Activated naive CD4-positive, alpha-beta T cell treated with anti-CD3 and anti-CD28 coated beads, Interleukin-2, amount 50 U/mL, for 72 hours (primary cell): Measurements from ENCODE around the gene OXCT2. TPM values are rescaled to one million over a fixed set of nuclear protein-coding genes. Genes with fewer than 3 reads are reported as not detected.
"Not testable (repeated sequence)": the region's sequence is repeated elsewhere in the genome, so short reads cannot be mapped to it uniquely, and the experiment has no call there.

Experiments
- ATAC-seq, 2 donors: fragments of 150-1000 bp; cut with Tn5 transposase; 2 replicates each; pipeline ENCODE4 v1.10.0; 2021; ENCODE audit warnings: mild to moderate bottlenecking in 2 of 2, moderate library complexity in 2 of 2
- DNase-seq, 2 donors: peaks; one replicate each; pipeline ENCODE4 v3.0.0; 2021 to 2022; ENCODE audit warnings: low spot score in 2 of 2
- H3K27ac Mint-ChIP-seq, 2 donors: one replicate each; pipeline ENCODE4 v1.8.0; 2022; ENCODE audit warnings: mild to moderate bottlenecking in 2 of 2, mixed read lengths in 2 of 2
- H3K36me3 Mint-ChIP-seq, 2 donors: one replicate each; pipeline ENCODE4 v1.8.0; 2022; ENCODE audit warnings: mixed read lengths in 2 of 2
- H3K9me3 Mint-ChIP-seq, 2 donors: one replicate each; pipeline ENCODE4 v1.8.0; 2022; ENCODE audit warnings: mixed read lengths in 2 of 2
- total RNA-seq, 2 donors: library from RNA; stranded (reverse); gene quantifications; one replicate each; pipeline ENCODE4 v1.2.3, GENCODE V29; 2022

OXCT2 gene
- total RNA-seq, 2 donors from 2014 or later: 1.2 to 2.9 TPM

GRCh38 chr1:39775676-39776399 is 4.7 kb upstream of the OXCT2 start:
- not testable (repeated sequence) for DNase-seq, ATAC-seq, H3K9me3 Mint-ChIP-seq, H3K27ac Mint-ChIP-seq, H3K36me3 Mint-ChIP-seq

DNA sequence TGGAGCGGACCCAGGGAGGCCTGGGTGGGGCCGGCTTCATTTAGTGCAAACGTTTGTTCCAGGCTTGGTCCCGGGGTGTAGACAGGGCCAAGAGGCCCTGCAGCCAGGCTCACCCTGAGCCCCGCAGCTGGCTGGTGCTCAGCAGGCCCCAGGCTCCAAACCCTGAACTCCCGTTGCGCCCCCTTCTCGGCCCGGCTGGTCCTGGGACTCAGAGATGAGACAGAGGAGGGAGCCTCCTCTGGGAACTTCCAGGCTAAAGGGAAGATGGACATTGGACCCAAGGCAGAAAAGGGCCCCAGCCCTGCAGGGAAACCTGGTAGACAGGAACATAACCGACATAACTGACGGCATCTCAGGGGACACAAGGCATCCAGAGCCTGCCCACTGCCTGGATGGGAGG is 4.0 kb upstream of the OXCT2 start:
- not testable (repeated sequence) for DNase-seq, H3K9me3 Mint-ChIP-seq, H3K36me3 Mint-ChIP-seq, ATAC-seq, H3K27ac Mint-ChIP-seq

DNA sequence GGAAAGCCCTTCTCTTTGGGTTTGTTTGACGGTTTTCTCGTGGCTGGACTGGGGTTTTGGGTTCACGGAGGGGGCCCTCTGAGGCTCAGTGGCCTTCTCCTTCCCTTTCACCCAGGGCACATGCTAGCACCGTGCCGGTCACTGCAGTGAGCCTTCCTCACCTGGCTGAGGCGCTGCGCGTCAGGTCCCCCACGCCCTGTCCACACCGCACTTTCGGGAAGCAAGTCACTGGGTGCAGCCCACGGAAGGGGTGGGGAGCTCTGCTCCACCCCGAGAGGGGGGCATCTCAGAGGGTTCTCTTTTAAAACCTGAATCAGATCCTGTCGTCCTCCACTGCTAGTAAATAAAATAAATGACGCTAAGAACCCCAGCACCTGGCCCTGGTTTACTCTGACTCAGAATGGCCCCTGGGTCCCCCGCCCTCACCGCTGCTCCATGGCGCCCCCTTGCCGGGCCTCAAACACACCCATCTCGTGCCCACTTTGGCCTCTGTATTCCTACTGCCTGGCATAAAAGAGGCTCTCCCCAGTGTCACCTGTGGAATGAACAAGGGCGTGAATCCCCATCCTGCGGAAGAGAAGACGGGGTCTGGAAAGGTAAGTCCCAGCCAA is 2.3 kb upstream of the OXCT2 start:
- DNase-seq, H3K27ac Mint-ChIP-seq, H3K9me3 Mint-ChIP-seq, H3K36me3 Mint-ChIP-seq: not testable (repeated sequence)
- ATAC-seq: peak in 1 of 2 donors; percentile 53

DNA sequence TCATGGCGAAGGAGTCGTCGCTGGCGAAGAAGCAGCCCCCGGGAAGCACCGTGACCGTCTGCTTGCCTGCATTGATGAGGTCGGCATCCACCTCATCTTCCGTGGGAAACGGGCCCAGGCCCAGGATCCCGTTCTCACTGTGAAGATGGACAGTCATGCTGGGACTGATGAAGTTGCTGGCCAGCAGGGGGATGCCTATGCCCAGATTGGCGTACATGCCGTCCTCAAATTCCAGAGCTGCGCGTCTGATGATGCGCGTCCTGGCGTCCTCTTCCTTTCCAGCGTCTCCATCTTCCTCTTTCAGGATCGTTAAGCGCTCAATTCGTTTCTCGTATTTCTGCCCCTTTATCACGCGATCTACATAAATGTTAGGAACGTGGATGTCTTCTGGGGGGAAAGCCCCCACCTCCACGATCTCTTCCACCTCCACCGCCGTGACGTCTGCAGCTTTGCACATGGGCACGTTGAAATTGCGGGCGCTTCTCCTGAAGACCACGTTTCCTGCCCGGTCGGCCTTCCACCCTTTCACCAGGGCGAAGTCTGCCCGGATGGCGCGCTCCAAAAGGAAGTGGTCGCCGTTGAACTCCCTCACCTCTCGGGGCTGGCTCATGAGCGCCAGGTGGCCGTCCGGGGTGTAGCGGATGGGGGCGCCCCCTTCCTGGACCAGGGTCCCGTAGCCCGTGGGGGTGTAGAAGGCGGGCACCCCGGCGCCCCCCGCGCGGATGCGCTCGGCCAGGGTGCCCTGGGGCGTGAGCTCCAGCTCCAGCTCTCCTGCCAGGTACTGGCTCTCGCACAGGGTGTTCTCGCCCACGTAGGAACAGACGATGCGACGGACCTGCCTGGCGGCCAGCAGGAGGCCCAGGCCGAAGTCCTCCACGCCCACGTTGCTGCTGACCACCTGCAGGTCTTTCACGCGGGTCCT is 787 bp downstream of the OXCT2 start:
- H3K36me3 Mint-ChIP-seq, H3K27ac Mint-ChIP-seq, DNase-seq, H3K9me3 Mint-ChIP-seq: not testable (repeated sequence)
- ATAC-seq: peak; percentile 33 to 74

- ATAC-seq: not testable (repeated sequence)
These were observed 1.6 kb downstream of the OXCT2 start for GRCh38 chr1:39769502-39769901.

GRCh38 chr1:39766466-39766865 is 4.7 kb downstream of the OXCT2 start:
- H3K36me3 Mint-ChIP-seq, H3K27ac Mint-ChIP-seq, DNase-seq, H3K9me3 Mint-ChIP-seq, ATAC-seq: not testable (repeated sequence)

More at GRCh38 chr1:39769502-39769901, 1.6 kb downstream of the OXCT2 start:
- not testable (repeated sequence) for H3K9me3 Mint-ChIP-seq, H3K36me3 Mint-ChIP-seq, DNase-seq, H3K27ac Mint-ChIP-seq

DNA sequence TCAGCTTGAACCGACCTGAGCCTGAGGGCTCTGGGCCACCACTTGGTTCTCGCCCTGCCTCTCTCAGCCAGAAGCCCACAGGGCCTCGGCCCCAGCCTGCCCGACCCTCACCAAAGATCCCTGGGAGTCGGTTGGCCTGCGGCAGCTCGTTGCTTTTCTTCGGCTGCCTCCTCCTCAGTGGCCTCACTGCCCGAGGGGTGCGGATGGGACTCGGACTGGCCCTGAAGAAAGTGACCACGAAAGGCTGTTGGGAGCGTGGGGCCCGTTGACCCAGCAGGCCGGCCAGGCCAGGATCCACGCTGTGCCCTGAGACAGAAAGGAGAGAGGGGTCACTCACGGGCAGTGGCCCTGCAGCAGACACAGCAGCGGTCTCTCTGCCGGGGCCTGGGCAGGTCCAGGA is 6.6 kb downstream of the OXCT2 start:
- DNase-seq: not testable (repeated sequence)

GRCh38 chr1:39763619-39764374 is 7.4 kb downstream of the OXCT2 start:
- not testable (repeated sequence) for ATAC-seq, DNase-seq, H3K36me3 Mint-ChIP-seq, H3K9me3 Mint-ChIP-seq, H3K27ac Mint-ChIP-seq

More for the DNA sequence above, 6.6 kb downstream of the OXCT2 start:
- peak in 1 of 2 donors; percentile 11 for ATAC-seq
- H3K27ac Mint-ChIP-seq, H3K9me3 Mint-ChIP-seq, H3K36me3 Mint-ChIP-seq: not testable (repeated sequence)

DNA sequence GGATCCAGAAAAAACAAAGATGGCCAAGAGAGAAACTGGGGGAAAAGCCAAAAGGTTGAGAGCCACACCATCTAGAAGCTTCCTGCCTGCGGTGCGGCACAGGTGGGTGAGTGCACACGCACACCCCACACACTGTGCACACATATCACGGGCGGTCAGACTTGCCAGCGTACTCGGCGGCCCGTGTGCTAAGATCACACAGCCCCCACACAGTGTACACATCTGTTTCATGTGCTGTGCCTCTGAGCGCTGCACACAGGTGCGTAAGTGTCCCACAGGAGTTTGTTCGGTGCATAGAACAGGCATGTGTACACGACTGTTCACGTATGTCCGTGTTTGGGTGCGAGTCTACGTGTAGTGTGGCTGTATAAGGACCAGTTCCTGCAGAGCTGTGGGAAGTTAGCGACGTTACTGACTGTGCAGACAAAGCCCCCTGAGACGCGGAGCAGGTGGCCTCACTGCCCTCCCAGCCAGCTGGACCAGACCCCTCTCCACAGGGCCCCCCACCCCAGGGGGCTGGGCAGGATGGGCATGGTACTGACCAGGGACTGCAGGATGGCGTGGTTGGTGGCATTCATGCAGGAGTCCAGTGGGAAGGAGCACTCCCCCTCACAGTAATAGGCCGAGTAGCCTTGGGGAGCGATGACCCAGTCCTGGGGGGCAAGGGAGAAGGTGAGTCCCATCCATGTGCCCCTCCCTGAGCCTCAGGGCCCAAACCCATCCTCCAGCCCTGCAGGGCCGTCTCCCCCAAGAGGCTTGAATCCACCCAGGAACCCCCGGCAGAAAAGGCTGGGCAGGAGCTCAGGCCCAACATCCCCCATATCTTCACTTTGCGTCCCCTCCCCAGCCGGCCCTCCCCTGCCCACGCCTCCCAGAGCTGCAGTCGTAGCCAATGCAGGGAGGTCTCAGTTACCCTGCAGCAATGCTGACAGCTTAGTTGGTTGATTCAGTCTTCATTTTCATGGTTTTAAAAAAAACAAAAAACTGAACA is 8.3 kb downstream of the OXCT2 start:
- no peak for ATAC-seq
- H3K36me3 Mint-ChIP-seq: peaks cover 0 to 8% of the 10 kb centered on the region in 2 donors

DNA sequence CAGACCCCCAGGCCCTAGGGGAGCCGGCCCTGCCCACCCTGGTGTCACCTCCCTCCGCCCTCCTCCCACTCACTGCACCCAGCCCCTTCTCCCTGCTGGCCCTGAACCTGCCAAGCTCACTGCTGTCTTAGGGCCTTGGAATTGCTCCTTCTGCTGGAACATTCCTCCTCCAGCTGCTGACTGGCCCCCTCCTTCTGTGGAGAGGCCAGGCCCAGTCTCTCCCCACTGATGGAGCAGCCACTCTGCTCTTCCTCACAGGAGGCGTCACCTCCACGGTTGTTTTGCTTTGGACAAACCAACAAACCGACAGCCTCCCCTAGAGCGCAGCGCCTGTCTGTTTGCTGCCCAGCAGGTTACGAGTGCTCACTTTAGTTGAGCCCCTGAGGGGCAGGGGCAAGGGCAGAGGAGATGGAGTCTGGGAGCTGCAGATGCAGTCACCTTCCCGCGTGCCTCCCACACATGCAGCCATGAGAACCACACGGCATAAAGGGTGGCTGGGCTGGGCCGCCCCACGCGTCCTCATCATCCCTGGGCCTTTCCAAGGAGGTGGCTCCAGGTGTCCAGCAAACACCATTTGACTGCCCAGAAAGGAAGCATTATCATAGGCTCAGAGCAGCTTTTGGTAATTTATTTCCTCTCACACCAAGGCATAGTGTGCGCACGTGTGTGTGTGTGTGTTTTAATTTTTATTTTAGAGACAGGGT is 9.4 kb downstream of the OXCT2 start:
- DNase-seq: no peak
- ATAC-seq: no peak
- Mint-ChIP-seq H3K36me3 (peaks cover 0 to 15% of the 10 kb centered on the region in 2 donors), H3K9me3 (no peaks in the 10 kb centered on the region), H3K27ac (peak overlapping the region in 1 of 2 donors; percentile 52)

More for the DNA sequence above, 8.3 kb downstream of the OXCT2 start:
- Mint-ChIP-seq H3K27ac (no peak overlapping the region), H3K9me3 (no peaks in the 10 kb centered on the region)
- no peak for DNase-seq

DNA sequence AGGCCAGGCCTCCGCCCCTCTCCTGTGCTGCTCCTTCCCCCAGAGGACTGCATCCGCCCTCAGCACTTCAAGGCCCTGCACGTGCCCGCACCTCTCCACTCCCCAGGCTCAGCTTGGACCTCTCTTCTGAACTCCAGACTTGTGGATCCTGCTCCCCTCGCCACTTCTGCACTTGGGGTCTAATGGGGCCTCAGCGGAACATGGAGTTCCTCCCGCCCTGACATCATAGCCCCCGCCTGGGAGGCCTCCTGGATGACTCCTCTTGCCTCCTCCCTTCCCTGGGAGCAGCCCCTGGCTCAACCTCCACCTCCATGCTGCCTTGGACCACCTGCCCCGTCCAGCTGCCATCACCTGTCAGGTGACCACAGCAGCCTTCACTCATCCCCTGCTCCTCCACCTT is 10.1 kb downstream of the OXCT2 start:
- H3K9me3 Mint-ChIP-seq: no peaks in the 10 kb centered on the region
- peaks cover 0 to 19% of the 10 kb centered on the region in 2 donors for H3K36me3 Mint-ChIP-seq
- ATAC-seq (peak in 1 of 2 donors; percentile 22), DNase-seq (no peak)
- H3K27ac Mint-ChIP-seq: no peak overlapping the region

- no peak for ATAC-seq
- Mint-ChIP-seq H3K27ac (peak overlapping the region in 1 of 2 donors; percentile 73), H3K9me3 (no peaks in the 10 kb centered on the region), H3K36me3 (peaks cover 0 to 19% of the 10 kb centered on the region in 2 donors)
- DNase-seq: no peak
These were observed 10.8 kb downstream of the OXCT2 start for GRCh38 chr1:39760074-39761008.

DNA sequence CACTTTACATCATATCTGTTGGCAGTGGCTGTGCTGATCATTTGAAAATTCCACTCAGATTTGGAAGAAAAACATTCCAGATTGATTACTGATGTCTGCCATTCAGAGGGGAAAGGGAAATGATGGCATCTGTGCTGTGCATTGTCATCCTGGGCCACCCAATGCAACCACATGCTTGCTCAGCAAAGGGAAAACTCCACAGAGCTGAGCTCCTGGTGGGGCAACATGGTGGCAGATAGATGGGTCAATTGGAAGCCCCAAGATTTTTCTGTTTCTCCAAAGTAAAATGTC is 11.8 kb downstream of the OXCT2 start:
- ATAC-seq (no peak), DNase-seq (no peak)
- Mint-ChIP-seq H3K27ac (no peak overlapping the region), H3K36me3 (peaks cover 0 to 19% of the 10 kb centered on the region in 2 donors), H3K9me3 (no peaks in the 10 kb centered on the region)
